OCI-LY3 (cell line): ENCODE measurements around the gene REG1B.

Experiments
- H2AFZ ChIP-seq: fragments of 200-600, 300-600 bp; shearing (Covaris generic); 2 replicates; pipeline ENCODE4 v1.6.0; 2014; ENCODE audit warnings: antibody characterized with exemption, low read depth, low read length
- H3K27ac ChIP-seq: fragments of 200-600, 300-600 bp; sonication (generic); 2 replicates; pipeline ENCODE4 v1.5.1; 2014; ENCODE audit warnings: mild to moderate bottlenecking, low read length, moderate library complexity, mixed read lengths
- H3K27me3 ChIP-seq: fragments of 200-600, 300-600 bp; sonication (generic); 2 replicates; pipeline ENCODE4 v1.6.1; 2014; ENCODE audit warnings: low read depth, low read length, mixed read lengths
- H3K36me3 ChIP-seq: fragments of 200-600, 300-600 bp; sonication (generic); replicated peaks from 2 replicates; pipeline ENCODE3; 2014; ENCODE audit warnings: low read depth, low read length, mixed read lengths
- H3K4me1 ChIP-seq: fragments of 300-600, 200-600 bp; sonication (generic); 2 replicates; pipeline ENCODE4 v1.6.1; 2014; ENCODE audit warnings: low read length, mixed read lengths
- H3K4me2 ChIP-seq: fragments of 200-600, 300-600 bp; sonication (generic); 2 replicates; pipeline ENCODE4 v1.6.1; 2014; ENCODE audit warnings: low read length, mixed read lengths
- H3K4me3 ChIP-seq: fragments of 300-600, 200-600 bp; sonication (generic); 2 replicates; pipeline ENCODE4 v1.5.1; 2014; ENCODE audit warnings: antibody characterized with exemption, mild to moderate bottlenecking, low read length, moderate library complexity
- H3K79me2 ChIP-seq: fragments of 300-600, 200-600 bp; shearing (Covaris generic); 2 replicates; pipeline ENCODE4 v1.6.1; 2014; ENCODE audit warnings: mild to moderate bottlenecking, low read length, mixed read lengths
- H3K9ac ChIP-seq: fragments of 300-600, 200-600 bp; shearing (Covaris generic); 2 replicates; pipeline ENCODE4 v1.6.0; 2014; ENCODE audit warnings: mild to moderate bottlenecking, low read length, moderate library complexity
- H3K9me3 ChIP-seq: fragments of 200-600, 300-600 bp; shearing (Covaris generic); 2 replicates; pipeline ENCODE4 v1.6.1; 2014; ENCODE audit warnings: low read length, mixed read lengths; ENCODE audit not compliant: insufficient read depth
- H4K20me1 ChIP-seq: fragments of 200-600, 300-600 bp; sonication (generic); 2 replicates; pipeline ENCODE4 v1.6.1; 2016; ENCODE audit warnings: low read length, mixed read lengths; ENCODE audit not compliant: insufficient read depth
- CTCF ChIP-seq: fragments of 200-600, 300-600 bp; sonication (generic); IDR thresholded peaks from 2 replicates; pipeline ENCODE4 v1.5.1; 2014; ENCODE audit warnings: antibody characterized with exemption, low read length, low read depth
- EZH2phosphoT487 ChIP-seq: fragments of 200-600 bp; shearing (Covaris generic); IDR thresholded peaks from 2 replicates; pipeline ENCODE4 v1.6.1; 2018; ENCODE audit warnings: antibody characterized with exemption, mixed run types, low read depth

Gene REG1B

DNA sequence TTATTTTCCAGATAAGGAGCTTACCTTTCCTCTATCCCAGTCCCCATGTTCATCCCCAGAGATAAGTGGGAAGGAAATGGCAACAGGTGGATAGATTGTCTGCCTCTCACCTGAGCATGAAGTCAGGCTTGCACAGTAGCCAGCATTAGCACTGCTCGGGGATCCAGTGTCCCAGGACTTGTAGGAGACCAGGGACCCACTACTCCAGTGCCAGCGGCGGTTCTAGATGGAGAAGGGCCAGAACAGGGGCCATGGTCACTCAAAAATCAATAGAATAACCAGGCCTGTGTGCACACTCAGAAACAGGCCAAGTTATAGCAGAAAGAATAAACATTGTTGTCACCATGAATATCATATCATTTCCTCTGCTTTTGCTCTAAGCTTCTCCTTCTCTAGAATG lies 2.4 kb downstream of the REG1B start:
- Histone ChIP-seq H3K79me2 (no peaks in the 10 kb centered on the region), H3K4me1 (no peaks in the 10 kb centered on the region)
- TF ChIP-seq EZH2phosphoT487, result no peak
- no peak for TF ChIP-seq CTCF

DNA sequence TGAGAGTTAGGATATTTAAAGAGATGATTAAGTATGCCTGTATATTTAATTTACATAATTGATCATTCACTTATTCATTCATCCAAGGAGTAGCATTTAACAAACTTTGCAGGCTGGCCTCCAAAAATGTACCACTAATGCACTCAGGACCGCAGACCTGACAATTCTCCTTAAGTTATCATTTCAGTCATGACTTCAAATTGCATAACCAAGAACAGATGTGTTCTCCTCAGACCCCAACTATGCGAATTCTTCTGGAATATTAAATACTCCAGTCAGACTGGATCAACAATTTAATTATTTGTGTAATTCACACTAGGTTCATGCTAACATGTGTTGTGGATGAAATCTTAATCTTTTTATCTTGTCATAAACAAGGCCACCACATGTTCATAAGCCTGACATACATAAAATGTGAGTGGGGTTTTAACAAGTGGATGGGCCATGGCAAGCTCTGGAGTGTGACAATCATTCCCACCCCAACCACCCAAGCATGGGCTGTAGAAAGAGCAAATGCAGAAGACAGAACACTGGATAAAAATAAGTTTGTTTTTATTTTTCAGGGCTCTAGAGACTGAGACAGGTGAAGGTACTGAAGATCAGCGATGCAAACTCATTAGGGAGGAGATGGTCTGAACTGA lies 3.2 kb downstream of the REG1B start:
- no peaks in the 10 kb centered on the region for H3K9me3 ChIP-seq
- H3K27ac ChIP-seq, result no peak overlapping the region
- no peaks in the 10 kb centered on the region for H3K79me2 ChIP-seq
- H3K36me3 ChIP-seq, result no peaks in the 10 kb centered on the region
- TF ChIP-seq CTCF, result no peak
- TF ChIP-seq EZH2phosphoT487, result no peak
- no peaks in the 10 kb centered on the region for H3K4me1 ChIP-seq
- H3K9ac ChIP-seq, result no peak overlapping the region
- H3K4me3 ChIP-seq, result no peak overlapping the region
- no peak overlapping the region for H3K4me2 ChIP-seq
- no peaks in the 10 kb centered on the region for H3K27me3 ChIP-seq
- no peaks in the 10 kb centered on the region for H4K20me1 ChIP-seq
- no peak overlapping the region for H2AFZ ChIP-seq

More for the DNA sequence above, 2.4 kb downstream of the REG1B start:
- no peaks in the 10 kb centered on the region for H3K9me3 ChIP-seq
- no peaks in the 10 kb centered on the region for H3K36me3 ChIP-seq
- H3K9ac ChIP-seq, result no peak overlapping the region
- no peak overlapping the region for H3K4me3 ChIP-seq
- H3K27ac ChIP-seq, result no peak overlapping the region
- no peaks in the 10 kb centered on the region for H3K27me3 ChIP-seq
- H2AFZ ChIP-seq, result no peak overlapping the region
- no peaks in the 10 kb centered on the region for H4K20me1 ChIP-seq
- no peak overlapping the region for H3K4me2 ChIP-seq

- TF ChIP-seq CTCF, result no peak
- TF ChIP-seq EZH2phosphoT487, result no peak
- Histone ChIP-seq H3K4me1 (no peaks in the 10 kb centered on the region), H3K36me3 (no peaks in the 10 kb centered on the region), H2AFZ (no peak overlapping the region), H4K20me1 (no peaks in the 10 kb centered on the region), H3K79me2 (no peaks in the 10 kb centered on the region), H3K9ac (no peak overlapping the region), H3K4me2 (no peak overlapping the region), H3K27ac (no peak overlapping the region), H3K27me3 (no peaks in the 10 kb centered on the region), H3K4me3 (no peak overlapping the region), H3K9me3 (no peaks in the 10 kb centered on the region)
These were observed 4.1 kb downstream of the REG1B start for GRCh38 chr2:79083597-79084251.

- Histone ChIP-seq H3K36me3 (no peaks in the 10 kb centered on the region), H2AFZ (no peak overlapping the region), H3K4me2 (no peak overlapping the region), H4K20me1 (no peaks in the 10 kb centered on the region), H3K9ac (no peak overlapping the region), H3K79me2 (no peaks in the 10 kb centered on the region), H3K4me3 (no peak overlapping the region), H3K4me1 (no peaks in the 10 kb centered on the region), H3K27me3 (no peaks in the 10 kb centered on the region), H3K27ac (no peak overlapping the region), H3K9me3 (no peaks in the 10 kb centered on the region)
- TF ChIP-seq EZH2phosphoT487 (no peak), CTCF (no peak)
These were observed 4.8 kb downstream of the REG1B start for GRCh38 chr2:79082987-79083386.
